ENCODE measurements around the gene FXYD6. TPM values are rescaled to one million over a fixed set of nuclear protein-coding genes. Genes with fewer than 3 reads are reported as not detected.
"Not testable (repeated sequence)": the region's sequence is repeated elsewhere in the genome, so short reads cannot be mapped to it uniquely, and the experiment has no call there.

FXYD6 gene, protein sequence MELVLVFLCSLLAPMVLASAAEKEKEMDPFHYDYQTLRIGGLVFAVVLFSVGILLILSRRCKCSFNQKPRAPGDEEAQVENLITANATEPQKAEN
- total RNA-seq (1 to 10 TPM; 4.7 to 6.5 TPM), polyA plus RNA-seq (10 to 100 TPM; 18.1 to 22.5 TPM)

GRCh38 chr11:117876341-117877119, at the start of gene FXYD6:
Gene FXYD6 (minus strand): TSS chr11:117876658. CDS start chr11:117842776, 33,882 bp downstream.
- DNase-seq (ENCODE audit: low spot score), result peak; percentile 39
- H3K9ac ChIP-seq (ENCODE audit: low read depth in 1 of 2, low read length in 2 of 2), result peak within 1 kb of the TSS in 1 of 2 donors; percentile 22
- no peak for TF ChIP-seq GABPA (IDR thresholded peaks at IDR 0.05 in 1 of 2, conservative IDR thresholded peaks at IDR 0.05 in 1 of 2)
- TF ChIP-seq, protein P1, sequence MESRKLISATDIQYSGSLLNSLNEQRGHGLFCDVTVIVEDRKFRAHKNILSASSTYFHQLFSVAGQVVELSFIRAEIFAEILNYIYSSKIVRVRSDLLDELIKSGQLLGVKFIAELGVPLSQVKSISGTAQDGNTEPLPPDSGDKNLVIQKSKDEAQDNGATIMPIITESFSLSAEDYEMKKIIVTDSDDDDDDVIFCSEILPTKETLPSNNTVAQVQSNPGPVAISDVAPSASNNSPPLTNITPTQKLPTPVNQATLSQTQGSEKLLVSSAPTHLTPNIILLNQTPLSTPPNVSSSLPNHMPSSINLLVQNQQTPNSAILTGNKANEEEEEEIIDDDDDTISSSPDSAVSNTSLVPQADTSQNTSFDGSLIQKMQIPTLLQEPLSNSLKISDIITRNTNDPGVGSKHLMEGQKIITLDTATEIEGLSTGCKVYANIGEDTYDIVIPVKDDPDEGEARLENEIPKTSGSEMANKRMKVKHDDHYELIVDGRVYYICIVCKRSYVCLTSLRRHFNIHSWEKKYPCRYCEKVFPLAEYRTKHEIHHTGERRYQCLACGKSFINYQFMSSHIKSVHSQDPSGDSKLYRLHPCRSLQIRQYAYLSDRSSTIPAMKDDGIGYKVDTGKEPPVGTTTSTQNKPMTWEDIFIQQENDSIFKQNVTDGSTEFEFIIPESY (IDR thresholded peaks at IDR 0.05), result no peak
- TF ChIP-seq RXRA (IDR thresholded peaks at IDR 0.05), result no peak
- H3K4me3 ChIP-seq (ENCODE audit: low read depth in 1 of 3, low read length in 3 of 3), result peak within 1 kb of the TSS in 2 of 3 donors; percentile 43 to 44
- peaks cover 0 to 16% (median 1%) of the 10 kb centered on the region in 4 donors for H3K27me3 ChIP-seq (ENCODE audit: control insufficient read depth in 4 of 4, insufficient read depth in 4 of 4, low read length in 3 of 4)
- 2% methylated on average over 63 of the region's 63 CpGs for WGBS
- H3K4me1 ChIP-seq (ENCODE audit: control insufficient read depth in 4 of 4, insufficient read depth in 4 of 4, low read length in 3 of 4), result peaks cover 0 to 15% (median 8%) of the 10 kb centered on the region in 4 donors
- no peaks in the 10 kb centered on the region for H3K36me3 ChIP-seq (ENCODE audit: control insufficient read depth in 4 of 4, insufficient read depth in 3 of 4, low read depth in 1 of 4, low read length in 3 of 4)
- no peaks in the 10 kb centered on the region for H3K9me3 ChIP-seq (ENCODE audit: control insufficient read depth in 4 of 4, low read length in 3 of 4)
- peak within 1 kb of the TSS; percentile 61 to 77 for H3K27ac ChIP-seq (ENCODE audit: low read depth in 1 of 2, low read length in 2 of 2)

- not testable (repeated sequence) for H3K9ac ChIP-seq (ENCODE audit: low read depth in 1 of 2, low read length in 2 of 2); H3K27me3 ChIP-seq (ENCODE audit: control insufficient read depth in 4 of 4, insufficient read depth in 4 of 4, low read length in 3 of 4); H3K4me1 ChIP-seq (ENCODE audit: control insufficient read depth in 4 of 4, insufficient read depth in 4 of 4, low read length in 3 of 4); H3K9me3 ChIP-seq (ENCODE audit: control insufficient read depth in 4 of 4, low read length in 3 of 4); H3K27ac ChIP-seq (ENCODE audit: low read depth in 1 of 2, low read length in 2 of 2); H3K4me3 ChIP-seq (ENCODE audit: low read depth in 1 of 3, low read length in 3 of 3); H3K36me3 ChIP-seq (ENCODE audit: control insufficient read depth in 4 of 4, insufficient read depth in 3 of 4, low read depth in 1 of 4, low read length in 3 of 4); DNase-seq (ENCODE audit: low spot score)
- 83% methylated on average over 7 of the region's 7 CpGs for WGBS
These were observed 49.7 kb upstream of the FXYD6 start for GRCh38 chr11:117926166-117926565.

- H3K27me3 ChIP-seq (ENCODE audit: control insufficient read depth in 4 of 4, insufficient read depth in 4 of 4, low read length in 3 of 4), result peaks cover 0 to 2% (median 0%) of the 10 kb centered on the region in 4 donors
- H3K36me3 ChIP-seq (ENCODE audit: control insufficient read depth in 4 of 4, insufficient read depth in 3 of 4, low read depth in 1 of 4, low read length in 3 of 4), result no peaks in the 10 kb centered on the region
- no peaks in the 10 kb centered on the region for H3K4me1 ChIP-seq (ENCODE audit: control insufficient read depth in 4 of 4, insufficient read depth in 4 of 4, low read length in 3 of 4)
- TF ChIP-seq, protein P2, sequence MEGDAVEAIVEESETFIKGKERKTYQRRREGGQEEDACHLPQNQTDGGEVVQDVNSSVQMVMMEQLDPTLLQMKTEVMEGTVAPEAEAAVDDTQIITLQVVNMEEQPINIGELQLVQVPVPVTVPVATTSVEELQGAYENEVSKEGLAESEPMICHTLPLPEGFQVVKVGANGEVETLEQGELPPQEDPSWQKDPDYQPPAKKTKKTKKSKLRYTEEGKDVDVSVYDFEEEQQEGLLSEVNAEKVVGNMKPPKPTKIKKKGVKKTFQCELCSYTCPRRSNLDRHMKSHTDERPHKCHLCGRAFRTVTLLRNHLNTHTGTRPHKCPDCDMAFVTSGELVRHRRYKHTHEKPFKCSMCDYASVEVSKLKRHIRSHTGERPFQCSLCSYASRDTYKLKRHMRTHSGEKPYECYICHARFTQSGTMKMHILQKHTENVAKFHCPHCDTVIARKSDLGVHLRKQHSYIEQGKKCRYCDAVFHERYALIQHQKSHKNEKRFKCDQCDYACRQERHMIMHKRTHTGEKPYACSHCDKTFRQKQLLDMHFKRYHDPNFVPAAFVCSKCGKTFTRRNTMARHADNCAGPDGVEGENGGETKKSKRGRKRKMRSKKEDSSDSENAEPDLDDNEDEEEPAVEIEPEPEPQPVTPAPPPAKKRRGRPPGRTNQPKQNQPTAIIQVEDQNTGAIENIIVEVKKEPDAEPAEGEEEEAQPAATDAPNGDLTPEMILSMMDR (IDR thresholded peaks at IDR 0.05; ENCODE audit: low read depth, low read length, missing input control), result no peak
- TF ChIP-seq HNF4A (conservative IDR thresholded peaks at IDR 0.05) (no peak), TAF1 (conservative IDR thresholded peaks at IDR 0.05) (no peak), YY1 (IDR thresholded peaks at IDR 0.05) (no peak), FOXA2 (IDR thresholded peaks at IDR 0.05) (no peak), REST (IDR thresholded peaks at IDR 0.05) (no peak), NR2F2 (IDR thresholded peaks at IDR 0.05) (no peak)
- TF ChIP-seq, protein P3, sequence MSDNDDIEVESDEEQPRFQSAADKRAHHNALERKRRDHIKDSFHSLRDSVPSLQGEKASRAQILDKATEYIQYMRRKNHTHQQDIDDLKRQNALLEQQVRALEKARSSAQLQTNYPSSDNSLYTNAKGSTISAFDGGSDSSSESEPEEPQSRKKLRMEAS (IDR thresholded peaks at IDR 0.05), result no peak
- TF ChIP-seq, protein P1 (IDR thresholded peaks at IDR 0.05), result no peak
- WGBS, result 80% methylated on average over 11 of the region's 11 CpGs
- no peak overlapping the region for H3K9ac ChIP-seq (ENCODE audit: low read depth in 1 of 2, low read length in 2 of 2)
- no peak overlapping the region for H3K4me3 ChIP-seq (ENCODE audit: low read depth in 1 of 3, low read length in 3 of 3)
- DNase-seq (ENCODE audit: low spot score), result no peak
- no peaks in the 10 kb centered on the region for H3K9me3 ChIP-seq (ENCODE audit: control insufficient read depth in 4 of 4, low read length in 3 of 4)
- no peak overlapping the region for H3K27ac ChIP-seq (ENCODE audit: low read depth in 1 of 2, low read length in 2 of 2)
These were observed 48.9 kb upstream of the FXYD6 start for GRCh38 chr11:117925198-117925925.
